ENCODE results near the gene ST13.
A peak's percentile ranks its signal among the peaks of the same experiment; 100 is the strongest.
"Not testable (repeated sequence)": the region's sequence is repeated elsewhere in the genome, so short reads cannot be mapped to it uniquely, and the experiment has no call there.

Gene ST13

DNA sequence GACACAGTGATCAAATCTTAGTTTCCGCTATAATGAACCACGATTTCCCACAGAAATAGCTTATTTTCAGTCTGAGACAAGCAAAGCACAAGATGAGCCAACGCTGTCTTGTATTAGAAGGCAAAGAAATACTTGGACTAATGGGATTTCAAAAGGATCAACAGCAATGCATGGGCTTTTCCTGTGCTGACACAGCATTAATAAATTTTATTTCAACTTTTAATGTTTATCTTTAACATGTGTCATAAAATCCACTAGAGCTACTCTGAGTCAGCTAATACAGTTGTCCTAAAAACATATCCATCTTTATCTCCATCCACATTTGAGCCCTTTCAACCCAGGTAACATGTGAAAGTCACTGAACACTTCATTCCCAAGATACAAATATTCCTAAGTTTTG lies 21.8 kb downstream of the ST13 start:
- no peak for DNase-seq

GRCh38 chr22:40829131-40829530 lies 27.3 kb downstream of the ST13 start:
- DNase-seq: no peak

DNA sequence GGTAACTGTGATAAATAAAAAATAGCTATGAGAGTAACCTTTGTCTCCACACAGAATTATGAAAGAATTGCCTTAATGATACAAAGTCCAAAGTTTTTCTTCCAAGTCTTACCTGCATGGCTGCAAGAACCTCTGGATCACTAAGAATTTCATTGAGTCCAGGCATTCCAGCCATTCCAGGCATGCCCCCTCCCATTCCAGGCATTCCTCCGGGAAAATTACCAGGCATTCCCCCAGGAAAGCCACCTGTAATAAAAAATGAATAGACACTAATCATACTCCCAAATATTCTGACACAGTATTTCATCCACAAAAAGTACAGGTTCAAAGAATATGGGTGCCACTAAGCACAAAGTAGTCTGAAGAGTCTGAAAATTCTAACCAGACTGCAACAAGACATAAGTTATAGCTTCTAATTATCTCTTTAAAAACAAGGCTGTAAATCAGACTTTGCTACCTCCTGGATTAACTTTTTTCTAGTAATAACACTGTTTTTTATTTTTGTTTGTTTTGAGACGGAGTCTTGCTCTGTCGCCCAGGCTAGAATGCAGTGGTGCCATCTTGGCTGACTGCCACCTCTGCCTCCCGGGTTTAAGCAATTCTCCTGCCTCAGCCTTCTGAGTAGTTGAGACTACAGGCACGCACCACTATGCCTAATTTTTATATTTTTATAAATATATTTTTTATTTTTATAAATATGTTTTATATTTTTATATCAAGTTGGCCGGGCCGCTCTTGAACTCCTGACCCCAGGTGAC lies 29.3 kb downstream of the ST13 start:
- no peak for DNase-seq

DNA sequence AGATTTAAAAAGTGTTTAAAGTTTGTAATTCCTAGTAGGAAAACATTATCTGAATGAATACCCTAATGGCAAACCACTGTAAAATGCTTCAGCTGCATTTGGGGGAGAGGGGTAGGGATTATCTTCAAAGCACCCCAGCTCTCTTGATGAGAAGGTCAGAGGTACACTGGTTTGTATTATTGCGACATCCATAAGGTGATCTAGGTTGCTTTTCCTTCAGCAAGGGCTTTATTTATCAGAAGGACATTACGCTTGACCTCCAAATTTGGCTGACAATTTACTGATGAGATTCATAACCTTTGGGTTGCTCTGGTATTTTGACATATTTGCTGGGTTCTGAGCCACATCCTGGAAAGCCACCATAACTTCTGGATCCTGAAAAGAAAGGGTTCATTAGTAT lies 30.1 kb downstream of the ST13 start:
- DNase-seq: not testable (repeated sequence)

GRCh38 chr22:40823426-40823825 lies 33.0 kb downstream of the ST13 start:
- DNase-seq: no peak

DNA sequence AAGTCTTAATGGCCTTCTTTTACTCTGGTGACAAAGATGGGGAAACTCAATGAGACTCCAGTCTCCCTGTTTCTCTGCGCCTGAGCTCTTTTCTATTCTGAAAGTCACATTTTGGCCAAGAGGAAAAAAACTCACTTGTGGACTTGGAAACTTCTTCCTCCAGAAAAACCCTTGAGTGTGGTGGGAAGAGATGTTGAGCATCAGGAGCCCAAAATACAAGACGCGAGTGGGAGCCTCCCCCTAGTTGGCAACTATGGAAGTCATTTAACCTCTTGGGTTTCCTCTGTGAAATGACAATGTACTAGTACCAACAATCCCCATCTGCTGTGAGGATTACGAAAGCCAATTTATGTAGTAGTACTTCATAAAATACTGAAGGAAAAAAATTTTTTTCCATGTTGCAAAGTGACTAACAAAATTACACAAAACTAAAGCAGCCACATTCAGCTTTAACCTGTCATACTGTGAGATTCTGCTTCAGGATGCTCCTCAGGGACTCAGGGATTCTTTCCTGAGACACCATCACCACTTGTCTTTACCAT lies 36.8 kb downstream of the ST13 start:
- DNase-seq: no peak

DNA sequence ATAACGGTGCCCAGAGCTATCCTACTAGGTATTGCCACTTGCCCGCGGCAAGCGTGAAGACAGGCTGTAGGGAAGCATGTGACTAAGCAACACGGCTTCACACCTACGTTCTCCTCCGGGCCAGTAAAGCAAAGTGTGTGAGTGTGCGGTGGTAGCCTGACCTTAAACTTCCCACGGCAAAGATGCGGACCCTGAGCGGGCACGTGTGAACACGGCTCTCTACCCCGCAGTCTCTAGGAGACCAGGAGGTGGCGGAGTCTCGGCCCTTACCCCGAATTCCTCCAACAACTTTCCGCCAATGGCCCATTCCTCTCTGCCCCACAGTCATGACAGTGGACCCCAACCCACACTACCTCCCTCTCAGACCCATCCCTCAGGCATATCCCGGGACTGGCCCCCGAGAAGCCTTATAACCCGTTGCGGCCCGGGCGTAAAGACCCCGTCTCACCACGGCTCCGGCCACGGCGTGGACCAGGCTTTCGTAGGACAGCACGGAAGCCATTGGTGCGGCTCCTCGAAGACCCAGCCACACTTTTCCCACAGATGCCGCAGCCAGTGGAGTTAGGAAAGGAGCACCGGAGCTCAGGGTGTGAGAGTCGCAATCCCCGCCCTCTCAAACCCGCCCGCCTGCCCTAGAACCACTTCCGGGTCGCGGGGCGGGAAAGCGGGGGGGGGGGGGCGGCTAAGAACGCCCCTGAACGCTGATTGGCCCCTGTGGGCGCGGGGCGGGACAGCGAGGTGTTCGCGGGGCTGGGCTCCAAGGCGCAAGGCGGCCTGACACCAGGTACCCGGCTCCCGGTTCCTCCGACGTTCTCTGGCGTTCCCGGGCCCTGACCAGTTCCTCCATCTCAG lies 37.5 kb downstream of the ST13 start, which contains the start of gene SLC25A17:
SLC25A17 (minus strand) TSS at position 600 of the 852 bp plus-strand sequence; CDS start at position 502, 98 bp downstream.
- DNase-seq: peak; percentile 85

DNA sequence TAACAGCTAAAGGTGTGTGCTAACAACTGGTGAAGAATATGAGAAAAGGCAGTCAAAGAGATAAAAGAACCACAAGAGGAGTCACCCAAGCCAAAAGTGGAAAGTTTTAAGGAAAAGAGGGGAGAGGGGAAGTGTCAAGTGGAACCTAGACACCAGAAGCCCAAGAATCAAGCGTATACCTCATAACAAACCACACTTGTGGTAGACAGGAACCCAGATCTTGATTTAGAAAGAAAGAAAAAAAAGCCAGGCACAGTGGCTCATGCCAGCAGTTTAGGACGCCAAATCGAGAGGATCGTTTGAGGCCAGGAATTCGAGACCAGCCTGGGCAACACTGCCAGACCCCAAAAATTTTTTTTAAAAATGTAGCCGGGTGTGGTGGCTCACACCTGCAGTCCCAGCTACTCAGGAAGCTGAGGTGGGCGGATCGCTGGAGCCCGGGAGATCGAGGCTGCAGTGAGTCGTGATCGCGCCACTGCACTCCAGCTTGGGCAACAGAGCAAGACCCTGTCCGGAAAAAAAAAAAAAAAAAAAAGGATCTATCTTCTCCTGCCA lies 38.2 kb downstream of the ST13 start:
- no peak for DNase-seq

GRCh38 chr22:40817737-40818136 lies 38.7 kb downstream of the ST13 start:
- DNase-seq: no peak

- DNase-seq: no peak
These were observed 42.5 kb downstream of the ST13 start for GRCh38 chr22:40813912-40814315.

GRCh38 chr22:40808018-40808841 lies 48.2 kb downstream of the ST13 start:
- no peak for DNase-seq

- no peak for DNase-seq
These were observed 49.7 kb downstream of the ST13 start for GRCh38 chr22:40806711-40807110.

GRCh38 chr22:40805699-40806203 lies 50.7 kb downstream of the ST13 start:
- no peak for DNase-seq

- DNase-seq: no peak
These were observed 51.2 kb downstream of the ST13 start for GRCh38 chr22:40805239-40805638.

DNA sequence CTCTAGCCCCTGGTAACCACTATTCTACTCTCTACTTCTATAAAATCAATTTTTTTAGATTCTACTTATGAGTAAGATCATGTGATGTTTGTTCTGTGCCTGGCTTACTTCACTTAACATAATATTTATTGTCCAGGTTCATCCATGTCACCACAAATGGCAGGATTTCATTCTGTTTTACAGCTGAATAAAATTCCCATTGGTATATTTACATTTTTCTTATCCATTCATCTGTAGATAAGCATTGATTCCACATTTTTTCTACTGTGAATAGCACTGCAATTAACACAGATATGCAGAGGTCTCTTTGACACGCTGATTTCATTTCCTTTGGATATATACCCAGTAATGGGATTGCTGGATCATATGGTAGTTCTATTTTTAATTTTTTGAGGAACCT lies 53.1 kb downstream of the ST13 start:
- no peak for DNase-seq

GRCh38 chr22:40799008-40799407 lies 57.4 kb downstream of the ST13 start:
- DNase-seq: no peak

DNA sequence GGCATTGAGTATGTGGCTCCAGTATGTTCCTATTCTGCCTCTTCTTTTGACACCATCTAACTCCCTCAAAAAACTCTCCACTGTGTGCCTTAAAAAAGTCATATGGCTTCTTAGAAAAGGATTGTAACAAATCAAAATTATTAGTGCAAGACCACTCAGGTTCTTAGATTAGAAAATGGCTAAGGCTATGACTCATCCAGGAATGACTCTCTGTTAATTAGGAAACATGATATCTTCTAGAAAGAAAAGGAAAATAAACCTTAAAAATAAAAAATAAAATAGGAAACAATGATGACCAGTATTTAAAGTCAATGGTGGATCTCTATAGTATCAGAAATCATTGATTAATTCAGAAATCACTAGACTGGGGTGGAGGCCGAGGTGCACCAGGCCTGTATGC lies 59.0 kb downstream of the ST13 start:
- no peak for DNase-seq

DNA sequence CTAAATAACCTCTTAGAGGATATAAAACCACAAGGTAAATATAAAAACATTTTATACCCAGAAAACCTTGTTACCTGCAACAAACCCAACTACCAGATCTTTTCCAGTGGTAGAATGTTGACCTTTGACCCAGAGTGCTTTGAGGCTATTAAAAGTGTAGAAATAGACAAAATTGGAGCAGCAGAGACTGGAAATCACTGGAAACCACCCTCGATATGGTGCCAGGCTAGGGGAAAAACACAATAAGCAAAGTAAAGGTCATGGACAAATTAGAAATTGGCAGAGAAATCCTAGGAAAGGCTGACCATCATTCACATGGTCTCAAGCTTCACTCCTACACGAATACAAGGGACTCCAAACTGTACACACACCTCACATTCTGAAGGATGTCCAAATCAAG lies 64.0 kb downstream of the ST13 start:
- no peak for DNase-seq

DNA sequence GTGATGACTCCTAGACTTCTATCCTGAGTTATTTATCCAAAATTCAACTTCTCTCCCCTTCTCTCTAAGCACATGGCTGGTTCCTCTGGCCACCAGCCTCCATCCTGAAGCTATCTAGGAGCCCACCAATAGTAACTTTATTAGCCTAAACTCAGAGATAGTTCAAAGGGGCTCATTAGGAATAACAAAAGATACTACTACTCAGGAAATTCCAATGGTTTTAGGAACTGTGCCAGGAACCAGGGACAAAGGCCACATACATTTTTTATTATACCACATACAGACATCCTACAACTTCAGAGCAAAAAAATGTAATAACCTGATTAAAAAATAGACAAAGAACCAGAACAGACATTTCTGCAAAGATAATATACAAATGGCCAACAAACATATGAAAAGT lies 65.2 kb downstream of the ST13 start:
- DNase-seq: no peak

- no peak for DNase-seq
These were observed 67.3 kb downstream of the ST13 start for GRCh38 chr22:40789131-40789530.

DNA sequence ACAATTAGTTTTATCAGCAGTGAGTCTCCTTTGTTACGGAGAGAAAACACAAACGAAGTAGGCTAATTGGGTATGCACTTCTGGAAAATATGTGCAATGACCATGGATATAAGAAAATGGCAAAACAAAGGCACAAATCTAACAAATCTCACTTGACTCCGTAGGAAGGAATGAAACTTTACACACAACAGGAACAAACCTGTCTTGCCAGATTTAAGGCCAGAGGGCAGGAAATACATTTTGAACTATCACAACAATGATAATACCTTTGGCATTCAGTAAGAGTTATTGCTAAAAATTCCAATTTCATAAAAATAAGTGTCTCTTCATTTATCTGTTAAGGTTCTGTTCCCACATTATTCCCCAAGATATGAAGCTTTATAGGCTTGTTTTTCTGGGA lies 73.9 kb downstream of the ST13 start:
- DNase-seq: no peak

DNA sequence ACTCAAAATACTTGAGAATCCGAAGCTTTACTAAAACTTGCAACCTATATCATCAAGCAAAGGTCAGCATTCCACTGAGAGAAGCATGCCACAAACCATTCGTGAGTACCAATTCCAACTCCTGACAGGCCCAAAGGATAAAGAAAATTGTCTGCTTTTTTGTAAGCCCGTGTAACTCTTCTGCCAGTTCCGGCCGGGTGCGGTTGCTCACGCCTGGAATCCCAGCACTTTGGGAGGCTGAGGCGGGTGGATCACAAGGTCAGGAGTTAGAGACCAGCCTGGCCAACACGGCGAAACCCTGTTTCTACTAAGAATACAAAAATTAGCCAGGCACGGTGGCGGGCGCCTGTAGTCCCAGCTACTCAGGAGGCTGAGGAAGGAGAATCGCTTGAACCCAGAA lies 74.7 kb downstream of the ST13 start:
- not testable (repeated sequence) for DNase-seq

All from activated CD4-positive, alpha-beta T cell treated with anti-CD3 and anti-CD28 coated beads, Interleukin-2, amount 50 U/mL, for 1 hour (primary cell).